CD4-positive, alpha-beta T cell treated with Interleukin-4 for 4 hours (primary cell): Measurements from ENCODE around the gene KLHL29.

Experiments used
- DNase-seq: peaks from one replicate; pipeline ENCODE4 v3.0.0-alpha.2; 2020

Gene KLHL29

DNA sequence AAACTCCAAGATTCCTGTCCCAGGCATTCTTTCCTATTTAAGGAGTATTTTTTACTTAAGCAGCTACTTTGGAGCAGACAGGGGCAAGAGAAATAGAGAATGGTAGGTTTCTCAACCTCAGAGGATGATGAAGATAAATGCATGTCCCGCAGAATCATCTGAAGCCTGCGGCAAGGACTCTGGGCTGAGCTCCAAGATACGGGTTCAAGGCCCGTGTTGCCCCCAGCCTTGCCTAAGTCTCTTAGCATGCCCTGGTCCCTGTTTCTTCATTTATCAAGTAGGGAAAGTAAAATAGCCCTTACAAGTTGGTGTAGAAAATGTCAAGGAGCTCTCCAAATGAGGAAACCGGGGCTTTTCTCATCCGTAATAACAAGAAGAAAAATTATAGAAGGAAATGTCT is 214.0 kb downstream of the KLHL29 start:
- no peak for DNase-seq

- no peak for DNase-seq
Observed at GRCh38 chr2:23599667-23600066, 214.7 kb downstream of the KLHL29 start.

GRCh38 chr2:23600346-23600745 is 215.4 kb downstream of the KLHL29 start:
- no peak for DNase-seq

DNA sequence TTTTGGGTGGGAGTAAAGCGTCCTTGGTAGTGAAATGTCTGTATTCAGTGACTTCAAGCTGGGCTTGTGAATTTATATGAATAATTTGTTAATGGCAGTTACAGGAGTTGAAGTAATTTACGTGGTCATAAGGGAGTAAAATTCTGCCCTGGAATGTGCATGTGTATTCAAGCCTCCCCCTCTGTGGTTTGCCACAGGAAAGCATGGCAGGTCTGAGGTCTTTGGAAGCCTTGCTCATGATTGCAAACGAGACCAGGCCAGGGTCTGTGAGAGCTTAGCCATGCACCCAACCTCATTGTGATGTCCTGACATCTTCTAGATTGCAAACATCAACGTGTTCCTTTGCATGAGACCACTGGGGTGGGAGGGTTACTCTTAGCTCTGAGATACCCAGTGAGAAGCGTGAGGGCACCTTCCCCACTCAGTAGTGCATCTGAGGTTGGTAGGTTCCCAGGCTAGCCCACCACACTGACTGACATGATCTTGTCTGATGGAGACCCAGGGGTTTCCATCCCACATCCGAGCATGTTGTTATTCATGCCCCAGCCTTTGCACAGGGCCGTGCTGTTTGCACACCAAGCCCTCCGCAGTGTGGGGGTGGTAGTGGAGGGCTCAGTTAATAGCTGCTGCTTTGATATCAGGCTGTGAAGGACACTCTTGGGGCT is 216.5 kb downstream of the KLHL29 start:
- DNase-seq, result no peak

GRCh38 chr2:23602116-23602515 is 217.1 kb downstream of the KLHL29 start:
- no peak for DNase-seq

DNA sequence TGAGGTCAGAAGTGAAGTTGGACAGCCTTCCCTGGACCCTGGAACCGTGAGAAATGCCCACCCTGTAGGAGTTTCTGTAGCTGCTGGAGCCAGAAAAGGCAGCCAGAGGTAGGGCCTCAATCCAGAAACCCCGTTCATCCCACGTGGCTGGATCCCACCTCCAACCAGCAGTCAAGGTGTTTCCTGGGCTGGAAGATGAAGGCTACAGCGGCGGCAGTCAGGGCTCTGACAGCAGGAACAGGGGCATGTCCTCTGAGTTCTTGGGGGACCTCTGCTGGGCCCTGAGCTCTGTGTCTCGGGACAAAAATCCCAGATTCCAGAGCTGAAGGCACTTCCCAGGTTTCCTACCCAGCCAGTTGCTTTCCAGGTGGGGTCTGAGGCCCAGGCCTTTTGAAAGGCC is 218.2 kb downstream of the KLHL29 start:
- no peak for DNase-seq

DNA sequence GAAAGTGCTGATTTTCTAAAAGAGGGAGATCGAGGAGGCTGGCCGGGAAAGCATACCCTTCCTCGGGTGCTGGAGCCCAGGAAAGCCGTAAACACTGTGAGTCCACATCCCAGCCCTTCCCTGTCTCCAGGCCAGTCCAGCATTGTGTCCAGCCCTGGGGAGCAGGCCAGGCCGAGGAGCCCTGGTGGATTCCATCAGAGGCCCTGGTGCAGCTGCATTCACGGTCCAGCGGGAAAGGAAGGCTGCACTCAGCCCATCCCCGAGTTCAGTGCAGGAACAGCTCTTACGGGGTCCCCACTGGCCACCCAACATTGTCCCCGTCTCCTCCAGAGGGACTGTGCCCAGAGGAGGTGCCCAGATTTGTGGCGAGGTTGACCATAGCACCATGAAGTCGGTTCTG is 218.6 kb downstream of the KLHL29 start:
- DNase-seq, result no peak

GRCh38 chr2:23604731-23605130 is 219.8 kb downstream of the KLHL29 start:
- DNase-seq, result no peak

- no peak for DNase-seq
Observed at GRCh38 chr2:23605236-23605635, 220.3 kb downstream of the KLHL29 start.

GRCh38 chr2:23606196-23606595 is 221.2 kb downstream of the KLHL29 start:
- no peak for DNase-seq

DNA sequence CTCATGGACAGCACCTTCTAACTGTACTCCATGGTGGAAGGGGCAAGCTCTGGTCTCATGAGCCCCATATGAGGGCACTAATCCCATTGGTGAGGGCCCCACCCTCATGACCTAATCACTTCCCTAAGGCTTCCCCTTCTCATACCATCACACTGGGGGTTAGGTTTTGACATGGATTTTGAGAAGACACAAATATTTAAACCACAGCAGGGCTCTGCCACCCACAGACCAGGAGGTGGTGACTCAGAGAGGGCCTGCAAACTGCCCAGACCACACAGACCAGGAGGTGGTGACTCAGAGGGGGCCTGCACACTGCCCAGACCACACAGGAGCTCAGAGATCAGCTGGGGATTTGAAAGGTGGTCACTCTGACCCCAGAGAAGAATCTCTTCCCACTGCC is 222.0 kb downstream of the KLHL29 start:
- DNase-seq, result no peak

DNA sequence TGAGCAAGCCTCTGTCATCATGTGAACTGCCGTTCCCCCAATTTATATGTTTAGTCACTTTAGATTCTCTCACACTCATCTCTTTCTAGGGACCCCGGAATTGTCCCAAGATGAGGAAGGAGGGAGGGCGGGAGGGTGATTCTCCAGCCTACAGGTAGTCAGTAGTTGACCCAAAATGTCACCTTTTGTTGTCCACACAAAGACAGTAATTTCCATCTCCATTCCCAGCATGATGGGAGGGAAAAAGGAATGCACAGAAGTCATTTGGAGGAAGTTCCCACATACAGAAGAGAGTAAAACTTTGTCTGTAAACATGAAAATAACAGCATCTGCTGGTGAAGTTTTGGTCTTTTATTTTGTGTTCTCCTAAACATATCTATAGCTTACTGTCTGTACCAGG is 222.9 kb downstream of the KLHL29 start:
- DNase-seq, result no peak

DNA sequence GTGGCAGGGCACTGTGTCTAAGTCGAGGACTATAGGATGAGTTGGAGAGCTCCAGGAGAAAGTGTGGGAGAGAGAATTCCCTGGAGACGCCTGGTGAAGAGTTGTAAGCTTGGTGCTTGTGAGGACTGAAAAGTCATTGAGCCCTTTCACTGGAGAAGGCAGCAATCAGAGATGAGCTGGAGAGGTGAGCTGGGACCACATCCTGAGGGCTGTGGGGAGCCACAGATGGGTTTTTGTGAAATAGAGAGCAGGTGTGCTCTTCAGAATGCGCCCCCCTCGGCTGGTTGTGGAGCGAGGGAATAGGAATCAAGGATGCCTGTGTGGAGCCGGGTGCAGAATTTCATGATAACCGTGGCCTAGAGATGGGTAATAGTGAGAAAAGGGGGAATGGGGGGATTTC is 224.3 kb downstream of the KLHL29 start:
- DNase-seq, result no peak

DNA sequence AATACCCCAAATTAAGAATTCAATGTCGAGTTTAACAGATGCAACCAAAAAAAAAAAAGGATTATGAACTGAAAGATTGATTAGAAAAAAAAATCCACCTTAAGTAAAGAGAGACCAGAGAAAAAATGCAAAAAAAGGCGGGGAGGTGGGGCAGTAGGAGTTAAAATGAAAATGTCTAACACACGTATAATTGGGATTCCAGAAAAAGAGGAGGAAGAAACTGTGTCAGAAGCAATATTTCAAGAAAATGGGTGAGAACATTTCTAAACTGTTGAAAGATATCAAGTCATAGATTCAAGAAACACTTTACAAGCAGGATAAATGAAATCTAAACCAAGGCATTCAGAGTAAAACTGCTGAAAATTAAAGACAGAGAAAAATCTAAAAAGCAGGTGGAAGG is 226.9 kb downstream of the KLHL29 start:
- no peak for DNase-seq

DNA sequence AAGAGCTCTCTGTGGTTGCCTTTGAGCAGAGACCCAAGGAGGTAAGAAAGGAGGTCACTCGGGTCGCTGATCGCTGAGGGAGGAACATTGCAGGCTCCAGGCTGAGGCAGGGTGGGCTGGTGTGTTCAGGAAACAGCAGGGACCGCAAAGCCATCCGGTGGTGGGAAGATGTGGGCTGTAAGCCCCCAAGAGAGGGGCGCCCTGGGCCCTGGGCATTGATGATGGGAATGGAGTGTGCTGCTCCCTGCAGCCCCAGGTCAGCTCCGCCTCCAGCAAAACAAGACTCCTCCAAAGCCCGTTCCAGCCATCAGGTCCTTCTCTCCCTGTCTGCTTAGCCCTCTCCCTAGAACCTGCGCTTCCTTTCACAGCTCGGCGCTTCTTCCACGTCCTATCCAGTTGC is 229.7 kb downstream of the KLHL29 start:
- no peak for DNase-seq

DNA sequence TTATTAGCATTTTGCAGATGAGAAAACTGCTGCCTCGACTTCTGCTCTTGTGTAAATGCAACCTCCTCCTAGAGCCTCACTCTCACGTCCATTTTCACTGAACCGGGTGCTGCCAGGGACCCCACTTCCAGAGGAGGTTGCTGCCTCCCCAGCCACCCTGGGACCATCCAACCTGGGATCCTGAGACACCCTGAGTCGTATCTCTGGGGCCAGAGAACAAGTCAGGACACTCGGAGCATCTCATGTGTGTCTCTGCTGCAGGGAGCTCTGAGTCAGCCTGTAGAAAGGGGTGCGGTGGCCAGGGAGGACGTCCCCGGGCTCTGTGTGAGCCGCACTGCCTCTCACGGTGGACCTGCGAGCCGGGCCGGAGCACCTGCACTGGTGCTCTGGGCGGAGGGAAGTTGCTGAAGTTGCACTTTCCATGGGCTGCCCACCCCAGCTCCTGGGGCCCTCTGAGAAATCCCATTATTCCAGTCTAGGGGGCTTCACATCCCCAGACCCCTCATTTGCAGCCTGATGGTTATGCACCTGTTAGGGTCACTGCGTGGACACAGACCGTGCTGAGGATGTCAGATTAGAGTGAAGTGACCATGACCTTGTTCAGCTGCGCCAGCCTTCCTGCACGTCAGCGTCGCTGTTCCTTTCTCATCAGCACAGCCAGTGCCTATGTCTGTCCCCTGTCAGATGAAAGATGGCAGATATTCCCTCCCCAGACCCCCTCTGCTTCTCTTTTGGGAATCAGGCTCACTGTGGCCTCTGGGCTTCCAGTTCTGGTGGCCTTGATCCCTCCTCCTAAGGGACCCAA is 230.4 kb downstream of the KLHL29 start:
- no peak for DNase-seq

DNA sequence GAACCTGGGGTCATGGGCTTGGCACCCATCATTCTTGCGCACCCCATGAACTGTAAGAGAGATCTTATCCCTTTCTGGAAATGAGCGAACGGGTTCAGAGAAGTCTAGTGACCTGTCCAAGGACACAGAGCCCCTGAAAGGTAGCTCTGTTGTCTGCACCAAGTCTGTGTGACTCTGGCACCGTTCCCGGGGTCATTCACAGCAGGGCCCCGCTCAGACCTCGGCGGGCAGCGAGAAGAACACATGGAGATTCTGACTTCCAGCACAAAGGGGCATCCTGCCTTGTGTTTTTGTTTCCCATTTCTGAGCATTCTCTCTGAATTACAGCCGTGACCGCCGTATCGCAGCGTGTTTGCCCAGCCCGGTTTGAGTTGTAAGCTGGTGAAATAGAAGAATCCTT is 231.7 kb downstream of the KLHL29 start:
- no peak for DNase-seq

GRCh38 chr2:23617167-23617810 is 232.3 kb downstream of the KLHL29 start:
- DNase-seq, result no peak

DNA sequence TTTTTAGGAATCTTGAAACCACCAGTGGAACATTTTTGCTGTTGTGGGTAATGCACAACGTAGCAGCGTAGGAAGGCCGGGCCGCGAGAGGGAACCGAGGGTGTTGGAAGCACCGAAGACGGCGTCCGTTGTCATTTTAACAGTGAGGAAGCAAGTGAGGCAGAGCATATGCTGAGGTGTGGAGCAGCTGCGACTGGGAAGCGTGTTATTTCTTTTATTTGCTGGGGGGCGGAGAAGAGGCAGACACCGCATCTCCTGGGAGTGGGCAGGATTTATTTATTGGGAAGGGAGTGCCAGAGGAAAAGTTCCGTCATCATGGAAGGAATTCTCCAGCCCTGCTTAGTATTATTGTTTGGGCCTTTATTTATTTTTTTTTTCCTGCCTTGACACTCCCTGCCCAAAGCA is 232.8 kb downstream of the KLHL29 start:
- no peak for DNase-seq

DNA sequence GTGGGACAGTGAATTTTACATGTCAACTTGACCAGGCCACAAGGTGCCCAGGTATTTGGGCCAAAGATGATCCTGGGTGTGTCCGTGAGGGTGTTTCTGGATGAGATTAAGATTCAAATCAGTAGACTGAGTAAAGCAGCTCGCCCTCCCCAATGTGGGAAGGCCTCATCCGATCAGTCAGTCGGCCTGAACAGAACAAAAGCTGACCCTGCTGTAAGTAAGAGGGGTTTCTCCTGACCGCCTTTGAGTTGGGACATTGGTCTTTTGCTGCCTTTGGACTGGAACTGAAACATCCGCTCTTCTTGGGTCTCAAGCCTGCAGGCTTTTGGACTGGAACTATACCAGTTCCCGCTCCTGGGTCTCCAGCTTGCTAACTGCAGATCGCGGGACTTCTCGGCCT is 233.3 kb downstream of the KLHL29 start:
- DNase-seq, result no peak

GRCh38 chr2:23618794-23619530 is 234.0 kb downstream of the KLHL29 start:
- DNase-seq, result no peak

- no peak for DNase-seq
Observed at GRCh38 chr2:23619941-23620340, 235.0 kb downstream of the KLHL29 start.

DNA sequence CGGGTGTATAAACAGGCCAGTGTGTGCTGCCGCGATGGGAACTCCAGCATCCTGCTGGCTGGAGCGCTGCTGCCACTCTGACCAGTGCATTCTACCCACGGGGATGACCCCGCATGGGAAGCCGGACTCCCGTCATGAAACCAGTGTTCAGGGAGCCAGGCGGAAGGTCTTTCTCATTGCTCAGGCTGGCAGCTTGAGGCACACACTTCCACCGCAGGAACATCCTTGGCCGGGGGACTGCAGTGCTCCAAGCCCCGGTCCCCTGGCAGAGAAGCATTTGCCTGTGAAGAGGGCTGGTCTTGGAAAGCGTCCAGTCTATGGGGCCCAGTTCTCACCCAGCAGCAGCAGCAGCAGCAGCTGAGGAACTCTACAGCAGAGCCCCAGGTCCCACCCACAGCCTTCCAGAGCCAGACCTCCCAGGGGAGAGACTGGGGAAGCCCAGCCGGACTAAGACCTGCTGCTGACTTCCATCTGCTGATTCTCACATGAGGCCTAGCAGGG is 235.9 kb downstream of the KLHL29 start:
- no peak for DNase-seq
